Activated T-cell treated with anti-CD3 and anti-CD28 coated beads for 1 hour (primary cell): ENCODE measurements around the gene ZNF439.
"Not testable (repeated sequence)": the region's sequence is repeated elsewhere in the genome, so short reads cannot be mapped to it uniquely, and the experiment has no call there.

Experiments used
- DNase-seq: peaks from one replicate; pipeline ENCODE4 v3.0.0-alpha.2; 2020; ENCODE audit warnings: low read depth

ZNF439 gene

GRCh38 chr19:11848594-11849469, at the start of gene ZNF439:
Gene ZNF439, plus strand, starts transcription at chr19:11848726. Its CDS starts 142 bp downstream, at chr19:11848868.
- DNase-seq = peak; percentile 90

DNA sequence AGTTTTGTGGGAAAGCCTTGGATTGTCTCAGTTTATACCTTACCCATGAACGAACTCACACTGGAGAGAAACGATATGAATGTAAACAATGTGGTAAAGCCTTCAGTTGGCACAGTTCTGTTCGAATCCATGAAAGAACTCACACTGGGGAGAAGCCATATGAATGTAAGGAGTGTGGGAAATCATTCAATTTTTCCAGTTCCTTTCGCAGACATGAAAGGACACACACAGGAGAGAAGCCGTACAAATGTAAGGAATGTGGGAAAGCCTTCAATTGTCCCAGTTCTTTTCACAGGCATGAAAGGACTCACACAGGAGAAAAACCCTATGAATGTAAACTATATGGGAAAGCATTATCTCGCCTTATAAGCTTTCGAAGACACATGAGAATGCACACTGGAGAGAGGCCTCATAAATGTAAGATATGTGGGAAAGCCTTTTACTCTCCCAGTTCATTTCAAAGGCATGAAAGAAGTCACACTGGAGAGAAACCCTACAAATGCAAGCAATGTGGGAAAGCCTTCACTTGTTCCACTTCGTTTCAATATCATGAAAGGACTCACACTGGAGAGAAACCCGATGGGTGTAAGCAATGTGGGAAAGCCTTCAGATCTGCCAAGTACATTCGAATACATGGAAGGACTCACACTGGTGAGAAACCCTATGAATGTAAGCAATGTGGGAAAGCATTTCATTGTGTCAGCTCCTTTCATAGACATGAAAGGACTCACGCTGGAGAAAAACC, 42.0 kb upstream of the ZNF439 start:
- no peak for DNase-seq

DNA sequence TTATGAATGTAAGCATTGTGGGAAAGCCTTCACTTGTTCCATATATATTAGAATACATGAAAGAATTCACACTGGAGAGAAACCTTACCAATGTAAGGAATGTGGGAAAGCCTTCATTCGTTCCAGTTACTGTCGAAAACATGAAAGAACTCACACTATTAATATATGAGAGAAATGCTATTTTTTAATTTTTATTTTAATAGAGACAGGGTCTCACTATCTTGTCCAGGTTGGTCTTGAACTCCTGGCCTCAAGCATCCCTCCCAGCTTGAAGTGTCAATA, 41.5 kb upstream of the ZNF439 start:
- DNase-seq = no peak

GRCh38 chr19:11813703-11814028, 34.9 kb upstream of the ZNF439 start:
- DNase-seq = no peak

GRCh38 chr19:11814029-11814699, 34.4 kb upstream of the ZNF439 start, which contains the start of gene ZNF440:
Gene ZNF440, plus strand, starts transcription at chr19:11814273. Its CDS starts 175 bp downstream, at chr19:11814448.
- peak; percentile 75 for DNase-seq

GRCh38 chr19:11814700-11815035, 33.9 kb upstream of the ZNF439 start:
- no peak for DNase-seq

GRCh38 chr19:11821474-11822109, 26.9 kb upstream of the ZNF439 start:
- no peak for DNase-seq

DNA sequence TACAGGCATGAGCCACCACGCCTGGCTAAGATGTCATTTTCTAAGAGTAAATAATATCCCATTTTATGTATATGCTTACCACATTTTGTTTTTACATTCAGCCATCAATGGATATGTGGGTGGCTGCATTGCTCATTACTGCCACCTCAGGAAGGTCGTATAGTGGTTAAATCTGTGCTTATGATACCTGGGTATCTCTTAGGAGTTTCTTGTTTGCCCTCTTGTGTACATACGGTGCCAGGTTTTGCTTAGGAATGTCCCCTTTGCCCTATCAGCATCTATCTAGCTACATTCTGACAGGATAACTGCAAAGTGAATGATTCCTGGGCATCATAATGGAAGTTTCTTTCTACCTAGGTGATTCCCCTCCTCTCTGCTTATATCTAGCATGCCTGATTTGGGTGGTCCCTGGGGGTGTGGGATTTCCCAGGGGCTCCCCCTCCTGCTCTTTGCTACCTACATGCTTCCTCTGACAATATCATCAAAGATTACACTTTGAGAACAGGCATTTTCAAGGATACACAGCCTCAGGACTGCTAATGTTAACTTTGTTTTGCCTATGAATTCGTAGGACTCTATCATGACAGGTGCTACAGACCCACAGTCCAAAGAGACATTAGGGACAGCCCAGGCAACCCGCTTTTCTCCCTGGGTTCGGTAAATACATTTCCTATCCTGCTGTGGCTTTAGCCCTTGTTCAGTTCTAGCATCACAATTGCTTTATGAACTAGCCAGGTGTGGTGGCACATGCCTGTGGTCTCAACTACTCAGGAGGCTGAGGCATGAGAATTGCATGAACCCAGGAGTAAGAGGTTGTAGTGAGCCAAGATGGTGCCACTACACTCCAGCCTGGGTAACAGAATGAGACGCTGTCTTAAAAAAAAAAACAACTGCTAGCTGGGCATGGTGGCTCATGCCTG, 19.3 kb upstream of the ZNF439 start:
- DNase-seq = not testable (repeated sequence)

- DNase-seq = no peak
Measured at GRCh38 chr19:11832253-11832912, 16.1 kb upstream of the ZNF439 start.

GRCh38 chr19:11833541-11833940, 15.0 kb upstream of the ZNF439 start:
- DNase-seq = no peak

DNA sequence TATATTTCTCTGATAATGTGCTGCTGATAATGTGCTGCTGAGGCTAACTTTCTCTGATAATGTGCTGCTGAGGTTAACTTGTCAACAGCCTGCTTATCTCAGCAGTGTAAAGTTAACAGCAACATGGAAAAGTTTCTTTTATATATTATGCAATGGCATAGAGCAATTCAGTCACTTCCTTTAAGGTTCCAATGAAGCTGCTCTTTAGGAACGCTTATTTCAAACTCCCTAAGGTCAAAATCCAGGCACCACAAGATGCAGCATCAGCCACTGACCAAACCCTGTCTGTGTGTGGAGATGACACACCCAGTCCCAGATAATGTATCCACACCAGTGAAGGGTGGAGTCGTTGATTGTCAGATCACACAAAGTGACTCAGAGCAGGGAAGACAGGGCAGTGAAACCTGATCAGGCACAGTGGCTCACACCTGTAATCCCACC, 12.9 kb upstream of the ZNF439 start:
- not testable (repeated sequence) for DNase-seq

DNA sequence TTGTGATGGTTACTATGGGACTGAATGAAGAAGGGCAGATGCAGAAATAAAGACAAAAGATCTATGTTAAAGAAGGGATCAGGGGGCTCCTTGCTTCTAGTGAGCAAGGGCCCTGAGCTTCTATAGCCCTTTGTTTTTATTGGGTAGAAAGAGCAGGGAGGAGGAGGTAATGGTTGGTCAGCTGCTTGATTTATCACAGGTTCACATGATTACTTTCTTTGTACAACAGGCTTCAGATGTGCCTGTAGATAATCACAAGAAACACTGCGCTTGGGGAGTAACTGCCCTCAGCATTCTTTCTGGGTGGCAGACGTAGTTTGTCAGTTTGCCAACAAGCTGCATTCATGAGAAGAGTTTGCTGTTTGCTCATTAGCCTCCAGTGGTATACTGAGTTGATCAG, 4.8 kb upstream of the ZNF439 start:
- no peak for DNase-seq

DNA sequence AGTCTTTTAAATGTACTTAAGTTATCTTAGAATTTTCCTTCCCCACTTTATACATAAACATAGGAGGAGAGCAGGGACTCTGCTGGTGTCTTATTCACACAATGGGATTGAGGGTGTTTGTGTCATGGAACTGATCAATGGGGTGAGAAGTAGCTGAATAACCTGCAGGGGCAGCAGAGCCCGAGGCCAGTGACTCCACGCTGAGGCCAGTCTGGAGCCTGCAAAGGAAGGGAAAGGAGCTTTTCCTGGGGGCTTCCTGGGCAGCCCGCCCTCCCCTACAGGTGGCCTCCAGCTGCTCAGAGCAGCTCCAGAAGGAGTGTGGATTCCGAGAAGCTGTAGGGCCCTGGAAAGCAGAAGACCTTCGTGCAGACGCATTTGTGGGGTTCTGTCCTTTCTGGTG, 911 bp upstream of the ZNF439 start:
- DNase-seq = not testable (repeated sequence)

GRCh38 chr19:11848200-11848593, 329 bp upstream of the ZNF439 start:
- no peak for DNase-seq

GRCh38 chr19:11850289-11850688, 1.8 kb downstream of the ZNF439 start:
- not testable (repeated sequence) for DNase-seq

DNA sequence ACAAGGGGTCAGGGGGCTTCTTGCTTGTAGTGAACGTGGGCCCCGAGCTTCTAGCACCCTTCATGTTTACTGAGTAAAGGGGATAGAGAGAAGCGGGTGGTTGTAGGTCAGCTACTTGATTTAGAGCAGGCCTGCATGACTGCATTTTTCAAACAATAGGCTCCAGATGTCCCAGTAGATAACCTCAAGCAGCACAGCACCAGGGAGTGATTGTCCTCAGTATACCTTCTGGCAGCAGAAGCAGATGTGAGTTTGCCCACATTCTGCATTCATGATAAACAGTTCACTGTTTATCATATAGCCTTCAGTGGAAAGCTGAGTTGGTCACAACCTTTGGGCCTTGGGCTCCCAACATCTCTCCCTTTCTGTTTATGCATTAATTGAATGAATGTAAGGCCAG, 4.8 kb downstream of the ZNF439 start:
- no peak for DNase-seq

GRCh38 chr19:11856596-11857250, 8.2 kb downstream of the ZNF439 start:
- DNase-seq = no peak

GRCh38 chr19:11860721-11861120, 12.2 kb downstream of the ZNF439 start:
- no peak for DNase-seq

GRCh38 chr19:11861301-11861700, 12.8 kb downstream of the ZNF439 start:
- no peak for DNase-seq

DNA sequence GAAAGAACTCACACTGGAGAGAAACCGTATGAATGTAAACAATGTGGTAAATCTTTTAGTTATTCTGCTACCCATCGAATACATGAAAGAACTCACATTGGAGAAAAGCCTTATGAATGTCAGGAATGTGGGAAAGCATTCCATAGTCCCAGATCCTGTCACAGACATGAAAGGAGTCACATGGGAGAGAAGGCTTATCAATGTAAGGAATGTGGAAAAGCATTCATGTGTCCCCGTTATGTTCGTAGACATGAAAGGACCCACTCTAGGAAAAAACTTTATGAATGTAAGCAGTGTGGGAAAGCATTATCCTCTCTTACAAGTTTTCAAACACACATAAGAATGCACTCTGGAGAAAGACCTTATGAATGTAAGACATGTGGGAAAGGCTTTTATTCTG, 19.2 kb downstream of the ZNF439 start:
- not testable (repeated sequence) for DNase-seq
